ENCODE measurements around the gene DAG1.

Gene DAG1

GRCh38 chr3:49554633-49555265, 84.7 kb downstream of the DAG1 start:
- peak; percentile 85 for DNase-seq

GRCh38 chr3:49556500-49557275, 86.6 kb downstream of the DAG1 start:
- no peak for DNase-seq

- no peak for DNase-seq
Measured at GRCh38 chr3:49563040-49563578, 93.0 kb downstream of the DAG1 start.

- no peak for DNase-seq
Measured at GRCh38 chr3:49563766-49564165, 93.7 kb downstream of the DAG1 start.

DNA sequence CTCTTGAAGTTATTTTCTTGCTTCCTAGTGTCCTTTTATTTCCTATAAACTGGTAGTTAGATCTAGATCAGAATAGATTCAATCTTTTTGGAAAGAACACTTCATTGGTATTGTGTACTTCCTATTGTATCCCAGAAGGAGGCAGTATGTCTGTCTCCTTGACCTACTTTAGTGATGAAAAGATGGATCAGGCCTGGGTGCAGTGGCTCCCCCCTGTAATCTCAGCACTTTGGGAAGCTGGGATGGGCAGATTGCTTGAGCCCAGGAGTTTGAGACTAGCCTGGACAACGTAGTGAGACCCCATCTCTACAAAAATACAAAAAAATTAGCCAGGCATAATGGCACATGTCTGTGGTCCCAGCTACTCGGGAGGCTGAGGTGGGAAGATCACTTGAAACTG, 96.2 kb downstream of the DAG1 start:
- no peak for DNase-seq

DNA sequence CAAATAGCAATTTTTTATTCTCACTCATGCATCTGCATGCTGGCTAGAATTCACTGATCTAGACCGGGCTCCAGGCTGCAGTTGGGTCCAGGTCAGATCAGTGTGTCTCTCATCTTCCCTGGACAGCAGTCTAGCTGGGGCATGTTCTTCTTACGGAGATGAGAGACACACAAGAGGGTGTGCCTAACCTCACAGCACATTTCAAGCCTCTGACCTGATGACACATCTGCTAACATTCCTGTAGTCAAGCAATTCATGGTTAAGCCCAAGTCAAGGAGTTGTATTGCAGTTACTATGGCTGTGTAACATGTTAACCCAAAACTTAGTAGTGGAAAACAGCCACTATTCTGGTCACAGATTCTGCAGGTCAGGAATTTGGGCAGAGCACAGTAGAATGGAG, 97.3 kb downstream of the DAG1 start:
- DNase-seq: no peak

- no peak for DNase-seq
Measured at GRCh38 chr3:49568965-49569364, 98.9 kb downstream of the DAG1 start.

- no peak for DNase-seq
Measured at GRCh38 chr3:49570028-49570654, 100.1 kb downstream of the DAG1 start.

DNA sequence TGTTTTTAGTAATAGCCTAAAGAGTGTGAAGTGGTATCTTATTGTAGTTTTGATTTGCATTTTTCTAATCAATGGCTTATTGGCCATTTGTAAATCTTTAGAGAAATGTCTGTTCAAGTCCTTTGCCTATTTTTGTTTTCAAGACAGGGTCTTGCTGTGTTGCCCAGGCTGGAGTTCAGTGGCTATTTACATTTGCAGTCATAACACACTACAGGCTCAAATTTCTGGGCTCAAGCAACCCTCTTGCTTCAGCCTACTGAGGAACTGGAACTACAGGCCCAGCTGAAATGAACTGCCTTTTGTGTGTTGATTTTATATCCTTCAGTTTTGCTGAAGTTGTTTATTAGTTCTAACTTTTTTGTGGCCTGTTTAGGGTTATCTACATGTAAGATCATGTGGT, 112.1 kb downstream of the DAG1 start:
- DNase-seq: no peak

Measured in activated CD8-positive, alpha-beta memory T cell treated with anti-CD3 and anti-CD28 coated beads, Interleukin-2, amount 50 U/mL, for 48 hours (primary cell).